Panc1 (cell line): ENCODE results near the gene CCR5AS.

Experiments used
- CTCF ChIP-seq: fragments of 450-650 bp; IDR thresholded peaks from 2 replicates; pipeline ENCODE4 v1.5.1; 2017; ENCODE audit warnings: mild to moderate bottlenecking
- POLR2AphosphoS5 ChIP-seq: IDR thresholded peaks from 2 replicates; pipeline ENCODE4 v1.6.1; 2012; ENCODE audit warnings: mild to moderate bottlenecking, low read depth, low read length, moderate library complexity
- SIN3A ChIP-seq: IDR thresholded peaks from 2 replicates; pipeline ENCODE4 v1.6.1; 2012; ENCODE audit warnings: low read depth, mild to moderate bottlenecking, low read length, moderate library complexity, borderline replicate concordance; ENCODE audit not compliant: insufficient read depth
- TCF7L2 ChIP-seq: IDR thresholded peaks from 2 replicates; pipeline ENCODE4 v1.6.1; 2011; ENCODE audit warnings: mild to moderate bottlenecking, low read depth, low read length, inconsistent platforms

GRCh38 chr3:46383211-46383950 is 23.5 kb downstream of the CCR5AS start:
- TF ChIP-seq CTCF (no peak), SIN3A (no peak), POLR2AphosphoS5 (no peak), TCF7L2 (no peak)
